ENCODE data around the gene MFN2.

DNA sequence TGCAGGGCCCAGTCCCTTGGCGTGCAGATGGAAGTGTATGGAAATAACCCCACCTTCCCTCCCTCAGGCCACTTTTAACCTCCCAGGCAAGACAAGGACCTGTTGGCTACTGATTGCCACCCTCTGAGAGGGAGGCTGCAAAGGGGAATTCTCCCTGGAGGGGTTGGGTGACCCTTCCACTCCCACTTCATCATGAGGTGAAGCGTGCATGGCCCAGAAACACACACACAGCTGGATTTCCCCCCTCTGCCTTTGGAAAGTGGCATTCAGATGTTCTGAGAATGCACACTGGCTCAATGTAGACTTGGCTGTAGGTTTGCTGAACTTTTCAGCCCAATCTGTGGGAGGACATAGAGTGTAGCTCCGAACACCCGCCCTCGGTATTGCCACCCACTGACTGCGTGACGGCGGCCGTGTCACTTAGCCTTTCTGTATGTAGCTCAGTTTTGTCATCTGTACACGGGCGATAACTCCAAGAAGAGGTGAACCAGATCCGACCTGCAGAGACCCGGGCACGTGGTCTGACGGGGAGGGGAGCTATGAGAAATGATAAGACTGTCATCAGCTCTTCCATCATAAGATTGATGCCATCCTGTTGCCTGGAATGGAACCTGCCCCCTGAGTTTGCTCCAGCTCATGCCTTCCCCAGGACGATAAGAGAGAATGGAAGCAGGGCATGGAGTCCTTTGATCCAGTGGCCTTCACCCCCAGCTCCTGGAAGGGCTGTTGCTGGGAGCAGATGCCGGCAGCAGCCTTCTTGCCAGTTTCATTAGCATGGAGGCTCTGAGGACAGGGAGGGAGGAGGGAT, 58.3 kb downstream of the MFN2 start:
- TF ChIP-seq TEAD4 (CRISPR knock-in tag; IDR thresholded peaks at IDR 0.05) = no peak
- TF ChIP-seq KAT7 (CRISPR knock-in tag; IDR thresholded peaks at IDR 0.05; ENCODE audit: borderline replicate concordance) = no peak
- TF ChIP-seq ZNF263 (CRISPR knock-in tag; IDR thresholded peaks at IDR 0.05; ENCODE audit: low read depth) = no peak
- TF ChIP-seq TP53 (CRISPR knock-in tag; IDR thresholded peaks at IDR 0.05) = no peak
- TF ChIP-seq TCF7 (CRISPR knock-in tag; IDR thresholded peaks at IDR 0.05; ENCODE audit: low read depth) = no peak
- no peak for TF ChIP-seq NR3C1 (CRISPR knock-in tag; conservative IDR thresholded peaks at IDR 0.05; ENCODE audit: low read depth)
